H1 (cell line): ENCODE measurements around the gene METTL25B. TPM values are rescaled to one million over a fixed set of nuclear protein-coding genes. Genes with fewer than 3 reads are reported as not detected.
A peak's percentile ranks its signal among the peaks of the same experiment; 100 is the strongest.

Source experiments
- CTCF ChIA-PET: fragments of 300-600 bp; sonication (Branson Sonifier 250); formaldehyde crosslinking; loops from one replicate; lab custom pipeline; 2021; ENCODE audit not compliant: partially characterized antibody; lab: Charles Lee
- POLR2A ChIA-PET: fragments of 300-600 bp; sonication (Branson Sonifier 250); formaldehyde crosslinking; loops from one replicate; lab custom pipeline; 2021; ENCODE audit warnings: inconsistent platforms; ENCODE audit not compliant: partially characterized antibody; lab: Charles Lee
- DNase-seq, 2 experiments: peaks; one replicate each; pipeline versions ENCODE4 v3.0.0 to v3.0.0-alpha.2; 2010 to 2022; ENCODE audit warnings: low spot score in 2 of 2, low read depth in 1 of 2, mixed read lengths in 1 of 2
- FAIRE-seq: peaks from 2 replicates; lab custom pipeline; 2011; peaks lifted over from hg19 to GRCh38; lab: Jason Lieb, UNC
- H2AFZ ChIP-seq: 2 replicates; pipeline ENCODE4 v1.8.1; 2012; ENCODE audit warnings: low read length, inconsistent platforms
- H2AK5ac ChIP-seq: 2 replicates; pipeline ENCODE4 v1.6.1; 2013; ENCODE audit warnings: low read depth, low read length
- H2BK120ac ChIP-seq: replicated peaks from 2 replicates; pipeline ENCODE3; 2013; ENCODE audit warnings: low read depth, low read length, inconsistent platforms
- H2BK12ac ChIP-seq: 2 replicates; pipeline ENCODE4 v1.6.1; 2013; ENCODE audit warnings: low read depth, low read length
- H2BK15ac ChIP-seq: 2 replicates; pipeline ENCODE4 v1.6.1; 2013; ENCODE audit warnings: low read length
- H2BK20ac ChIP-seq: 2 replicates; pipeline ENCODE4 v1.6.1; 2013; ENCODE audit warnings: low read length
- H2BK5ac ChIP-seq: 2 replicates; pipeline ENCODE4 v1.6.1; 2013; ENCODE audit warnings: low read depth, low read length
- H3K14ac ChIP-seq: 2 replicates; pipeline ENCODE4 v1.6.1; 2013; ENCODE audit warnings: inconsistent platforms; ENCODE audit not compliant: insufficient read length
- H3K18ac ChIP-seq: 2 replicates; pipeline ENCODE4 v1.6.1; 2013; ENCODE audit warnings: low read length; ENCODE audit errors: extremely low read depth
- H3K23ac ChIP-seq: 2 replicates; pipeline ENCODE4 v1.6.1; 2013; ENCODE audit warnings: inconsistent platforms; ENCODE audit not compliant: insufficient read length
- H3K23me2 ChIP-seq: 2 replicates; pipeline ENCODE4 v1.6.1; 2013; ENCODE audit warnings: low read depth, low read length
- H3K27ac ChIP-seq: 2 replicates; pipeline ENCODE4 v1.6.1; 2011; ENCODE audit warnings: low read depth, low read length, inconsistent platforms
- H3K27me3 ChIP-seq, 4 experiments: replicated peaks in 1 of 4; 1 replicate in 1 of 4; 2 replicates in 3 of 4; pipeline versions ENCODE4 v1.6.1 to v1.8.1; 2011 to 2013; ENCODE audit warnings: low read length in 3 of 4, mild to moderate bottlenecking in 3 of 4, inconsistent platforms in 2 of 4, mixed read lengths in 2 of 4, moderate library complexity in 1 of 4; ENCODE audit not compliant: control insufficient read depth in 3 of 4, insufficient read depth in 3 of 4; ENCODE audit errors: extremely low read depth in 1 of 4
- H3K36me3 ChIP-seq, 4 experiments: 2 replicates each; pipeline versions ENCODE4 v1.6.1 to v1.8.1; 2011 to 2013; ENCODE audit warnings: mild to moderate bottlenecking in 4 of 4, low read length in 3 of 4, moderate library complexity in 2 of 4, control low read depth in 1 of 4, inconsistent platforms in 1 of 4; ENCODE audit not compliant: insufficient read depth in 4 of 4, control insufficient read depth in 2 of 4
- H3K4ac ChIP-seq: replicated peaks from 2 replicates; pipeline ENCODE3; 2013; ENCODE audit warnings: low read length, low read depth, mixed read lengths, inconsistent platforms; ENCODE audit not compliant: insufficient read length
- H3K4me1 ChIP-seq, 4 experiments: replicated peaks in 1 of 4; 1 replicate in 1 of 4; 2 replicates in 3 of 4; pipeline versions ENCODE4 v1.6.1 to v1.8.1; 2011 to 2013; ENCODE audit warnings: low read length in 3 of 4, inconsistent platforms in 2 of 4, mixed read lengths in 1 of 4; ENCODE audit not compliant: insufficient read depth in 4 of 4, control insufficient read depth in 3 of 4
- H3K4me2 ChIP-seq, 2 experiments: 2 replicates each; pipeline versions ENCODE4 v1.6.1 to v1.8.1; 2011 to 2013; ENCODE audit warnings: low read depth in 2 of 2, low read length in 2 of 2, control low read depth in 1 of 2, inconsistent platforms in 1 of 2, mild to moderate bottlenecking in 1 of 2; ENCODE audit not compliant: insufficient read depth in 1 of 2
- H3K4me3 ChIP-seq, 4 experiments: fragments of 200-600, 300-600 bp in 1 of 4; sonication (generic), shearing (Covaris generic), sonication (Bioruptor Twin) in 1 of 4; 2 replicates each; pipeline versions ENCODE4 v1.5.1 to v1.8.1; 2011 to 2016; ENCODE audit warnings: low read length in 4 of 4, low read depth in 3 of 4, control low read depth in 2 of 4, inconsistent platforms in 2 of 4, mild to moderate bottlenecking in 2 of 4, mixed read lengths in 1 of 4, moderate library complexity in 1 of 4; ENCODE audit not compliant: insufficient read depth in 2 of 4; ENCODE audit errors: extremely low read depth in 1 of 4
- H3K56ac ChIP-seq: replicated peaks from 2 replicates; pipeline ENCODE3; 2013; ENCODE audit warnings: low read depth, mild to moderate bottlenecking, mixed read lengths, low read length, inconsistent platforms; ENCODE audit not compliant: insufficient read length
- H3K79me1 ChIP-seq: 2 replicates; pipeline ENCODE4 v1.6.1; 2013; ENCODE audit warnings: low read depth, low read length, control low read depth
- H3K79me2 ChIP-seq, 2 experiments: 2 replicates each; pipeline versions ENCODE4 v1.6.1 to v1.8.1; 2012 to 2013; ENCODE audit warnings: low read length in 2 of 2, mild to moderate bottlenecking in 2 of 2, inconsistent platforms in 1 of 2; ENCODE audit not compliant: insufficient read depth in 2 of 2, control insufficient read depth in 1 of 2
- H3K9ac ChIP-seq, 4 experiments: replicated peaks in 1 of 4; 1 replicate in 1 of 4; 2 replicates in 3 of 4; pipeline versions ENCODE4 v1.6.1 to v1.8.1; 2011 to 2013; ENCODE audit warnings: low read depth in 3 of 4, low read length in 3 of 4, control low read depth in 2 of 4, mild to moderate bottlenecking in 2 of 4, moderate library complexity in 2 of 4, inconsistent platforms in 1 of 4; ENCODE audit errors: extremely low read depth in 1 of 4
- H3K9me3 ChIP-seq, 2 experiments: 2 replicates each; pipeline versions ENCODE4 v1.6.1 to v1.8.1; 2012 to 2013; ENCODE audit warnings: mild to moderate bottlenecking in 2 of 2, moderate library complexity in 2 of 2, control low read depth in 1 of 2, inconsistent platforms in 1 of 2, low read depth in 1 of 2, low read length in 1 of 2, mixed read lengths in 1 of 2; ENCODE audit not compliant: insufficient read depth in 2 of 2
- H4K20me1 ChIP-seq, 2 experiments: replicated peaks in 1 of 2; 2 replicates each; pipeline versions ENCODE3 to v1.8.1; 2011 to 2013; ENCODE audit warnings: inconsistent platforms in 2 of 2, low read length in 2 of 2, mild to moderate bottlenecking in 1 of 2; ENCODE audit not compliant: insufficient read depth in 2 of 2, control insufficient read depth in 1 of 2
- H4K5ac ChIP-seq: 2 replicates; pipeline ENCODE4 v1.6.1; 2013; ENCODE audit warnings: low read length, low read depth, mixed read lengths, inconsistent platforms; ENCODE audit not compliant: insufficient read length
- H4K8ac ChIP-seq: 2 replicates; pipeline ENCODE4 v1.8.0; 2013; ENCODE audit warnings: mild to moderate bottlenecking, moderate library complexity, low read length, inconsistent platforms; ENCODE audit not compliant: insufficient read depth; ENCODE audit errors: extremely low read depth
- H4K91ac ChIP-seq: replicated peaks from 2 replicates; pipeline ENCODE3; 2013; ENCODE audit warnings: low read length, mixed read lengths, inconsistent platforms; ENCODE audit not compliant: insufficient read length
- ASH2L ChIP-seq: fragments of 200-600, 300-600 bp; sonication (generic); IDR thresholded peaks from one replicate; pipeline ENCODE4 v1.7.1; 2017; ENCODE audit warnings: low read length
- CHD2 ChIP-seq: IDR thresholded peaks from 2 replicates; pipeline ENCODE4 v1.6.1; 2012; ENCODE audit warnings: low read length, improper control_type of control experiment
- E2F6 ChIP-seq: IDR thresholded peaks from 2 replicates; pipeline ENCODE4 v1.6.1; 2012; ENCODE audit warnings: inconsistent platforms
- FOSL1 ChIP-seq: IDR thresholded peaks from 2 replicates; pipeline ENCODE4 v1.6.1; 2011; ENCODE audit warnings: mild to moderate bottlenecking, low read depth, low read length, moderate library complexity; ENCODE audit not compliant: insufficient read depth
- GABPA ChIP-seq: IDR thresholded peaks from 2 replicates; pipeline ENCODE4 v1.6.1; 2011; ENCODE audit warnings: mild to moderate bottlenecking, low read length, moderate library complexity, borderline replicate concordance; ENCODE audit not compliant: insufficient read depth
- MAX ChIP-seq: IDR thresholded peaks from 2 replicates; pipeline ENCODE4 v1.6.1; 2012; ENCODE audit warnings: inconsistent platforms
- RAD21 ChIP-seq, 2 experiments: IDR thresholded peaks in 1 of 2; conservative IDR thresholded peaks in 1 of 2; 2 replicates each; pipeline ENCODE4 v1.6.1; 2011; ENCODE audit warnings: low read depth in 2 of 2, low read length in 2 of 2, improper control_type of control experiment in 1 of 2, inconsistent platforms in 1 of 2, mild to moderate bottlenecking in 1 of 2, moderate library complexity in 1 of 2
- SAP30 ChIP-seq: fragments of 300-600 bp; sonication (generic); IDR thresholded peaks from 2 replicates; pipeline ENCODE4 v1.7.1; 2012; ENCODE audit warnings: low read length, moderate library complexity, mild to moderate bottlenecking, inconsistent platforms; ENCODE audit not compliant: insufficient read depth, insufficient replicate concordance
- SIX5 ChIP-seq: IDR thresholded peaks from 2 replicates; pipeline ENCODE4 v1.6.1; 2011; ENCODE audit warnings: mild to moderate bottlenecking, low read depth, low read length
- TBP ChIP-seq: IDR thresholded peaks from 2 replicates; pipeline ENCODE4 v1.6.1; 2011; ENCODE audit warnings: low read depth, low read length, improper control_type of control experiment
- TCF12 ChIP-seq: IDR thresholded peaks from 2 replicates; pipeline ENCODE4 v1.6.1; 2011; ENCODE audit warnings: low read depth, mild to moderate bottlenecking, low read length
- YY1 ChIP-seq: IDR thresholded peaks from 2 replicates; pipeline ENCODE4 v1.6.1; 2011; ENCODE audit warnings: low read depth, mild to moderate bottlenecking, low read length
- WGBS, 2 experiments: shearing (Covaris generic) in 1 of 2; methylation state at CpG; one replicate each; pipeline versions ENCODE4 v1.1.6 to v1.1.7; 2013 to 2015; ENCODE audit warnings: low lambda C conversion rate in 2 of 2, mixed read lengths in 2 of 2, inconsistent platforms in 1 of 2, low coverage in 1 of 2, missing lambda C conversion rate in 1 of 2; ENCODE audit not compliant: insufficient replicate concordance in 2 of 2, insufficient coverage in 1 of 2, insufficient read length in 1 of 2; ENCODE audit errors: extremely low coverage in 1 of 2, missing lambda C conversion rate in 1 of 2; 5-methylcytosine and 5-hydroxymethylcytosine counted together
- polyA plus RNA-seq, 7 experiments: library from polyadenylated mRNA; depleted of rRNA in 3 of 7; stranded (reverse) in 5 of 7; unstranded in 2 of 7; fragments of >200 nt in 5 of 7; fragments of 200-250 nt in 2 of 7; gene quantifications; 1 replicate in 5 of 7; 2 replicates in 1 of 7; 4 replicates in 1 of 7; pipeline versions ENCODE4 v1.2.1 to v1.2.3, GENCODE V29; 2011 to 2013; ENCODE audit warnings: missing spikeins in 2 of 7, mixed read lengths in 2 of 7
- total RNA-seq: library from RNA; stranded (reverse); fragmentation: NEBNext Ultra II Directional; extraction: Animal tissue kit (Norgen Biotek cat#: 25700); gene quantifications from 2 replicates; pipeline ENCODE4 v1.2.1, GENCODE V29; 2021

Gene METTL25B
- total and polyA plus RNA-seq, 2 of the 8 experiments (the other 6 are each of a cell fraction or from before 2014, with no cell fraction given), result 28.4 to 30.1 TPM

GRCh38 chr1:156703741-156704140 lies 24.5 kb upstream of the METTL25B start:
- no peak overlapping the region for H3K18ac ChIP-seq
- peaks cover 31% of the 10 kb centered on the region; the same call in 1 of the 2 replicates for H3K23me2 ChIP-seq
- no peak overlapping the region for H2BK120ac ChIP-seq
- no peak overlapping the region for H2AFZ ChIP-seq
- DNase-seq (no peak), FAIRE-seq (no peak)
- H3K36me3 ChIP-seq, result peaks cover 12 to 34% (median 23%) of the 10 kb centered on the region in 4 experiments
- no peak overlapping the region for H4K5ac ChIP-seq
- no peak overlapping the region; the same call in 1 of the 2 replicates for H2BK12ac ChIP-seq
- no peak overlapping the region for H3K14ac ChIP-seq
- no peak overlapping the region for H4K8ac ChIP-seq
- H2BK20ac ChIP-seq, result no peak overlapping the region
- WGBS, 2 experiments, result 37% methylated on average over 4 of the region's 4 CpGs; no CpG with 5 or more reads in 1 of the 2 experiments
- no peak overlapping the region for H2BK5ac ChIP-seq
- no peak overlapping the region for H4K91ac ChIP-seq
- H3K27ac ChIP-seq, result no peak overlapping the region
- H3K23ac ChIP-seq, result no peak overlapping the region
- no peak overlapping the region for H2BK15ac ChIP-seq
- peak overlapping the region; percentile 77 to 94 for H3K4me2 ChIP-seq
- peaks cover 4% of the 10 kb centered on the region; the same call in 1 of the 2 replicates for H3K79me1 ChIP-seq
- peaks cover 0 to 19% (median 8%) of the 10 kb centered on the region in 4 experiments; a peak in 4 of 7 replicates for H3K27me3 ChIP-seq
- POLR2A ChIA-PET, result interaction anchor here (1.4 to 16.9 kb wide), 4 partner anchors 11 to 36 kb away, joined by 4 to 530 read pairs (median 100); partner anchors contain the start of genes ISG20L2, METTL25B and NES
- H3K9me3 ChIP-seq, result no peaks in the 10 kb centered on the region
- H3K4ac ChIP-seq, result no peak overlapping the region
- H3K9ac ChIP-seq, result no peak overlapping the region; a peak in 1 of 7 replicates
- no peak overlapping the region for H3K56ac ChIP-seq
- H3K4me3 ChIP-seq, result peak overlapping the region; percentile 50 to 80 (median 70)
- H2AK5ac ChIP-seq, result no peak overlapping the region
- H3K79me2 ChIP-seq, result peaks cover 7 to 24% of the 10 kb centered on the region in 2 experiments; a peak in 2 of 4 replicates
- CTCF ChIA-PET, result interaction anchor here (0.9 to 66.0 kb wide), 11 partner anchors 2 to 729 kb away, joined by 3 to 4284 read pairs (median 4); partner anchors contain the start of genes CRABP2, HDGF, ISG20L2 and METTL25B
- peaks cover 6 to 14% of the 10 kb centered on the region in 2 experiments for H4K20me1 ChIP-seq
- H3K4me1 ChIP-seq, result peaks cover 19 to 36% (median 25%) of the 10 kb centered on the region in 4 experiments
- TF ChIP-seq TBP, result no peak
- no peak for TF ChIP-seq FOSL1
- no peak for TF ChIP-seq YY1
- TF ChIP-seq GABPA, result no peak
- no peak for TF ChIP-seq ASH2L
- TF ChIP-seq CHD2, result no peak
- peak; percentile 74 for TF ChIP-seq MAX
- no peak for TF ChIP-seq SAP30
- TF ChIP-seq E2F6, result peak; percentile 33; the same call in 1 of the 2 replicates
- TF ChIP-seq TCF12, result no peak
- TF ChIP-seq RAD21 (IDR thresholded peaks at IDR 0.05 in 1 of 2, conservative IDR thresholded peaks at IDR 0.05 in 1 of 2; ENCODE audit: low read depth in 2 of 2, low read length in 2 of 2), result no peak
- TF ChIP-seq SIX5, result no peak
